Upper lobe of right lung (tissue), 1 donor: ENCODE measurements around the gene CYP39A1. TPM values are rescaled to one million over a fixed set of nuclear protein-coding genes. Genes with fewer than 3 reads are reported as not detected.

Experiments
- ATAC-seq: fragments of 200-7000 bp; cut with Tn5 transposase; one replicate; pipeline ENCODE4 v1.9.1; 2020; ENCODE audit warnings: mild to moderate bottlenecking, moderate library complexity
- DNase-seq: peaks from one replicate; pipeline ENCODE4 v3.0.0-alpha.2; 2020
- H3K27ac ChIP-seq: fragments of 200-600 bp; one replicate; pipeline ENCODE4 v1.8.0; 2022
- H3K27me3 ChIP-seq: fragments of 200-600 bp; one replicate; pipeline ENCODE4 v1.8.0; 2022; ENCODE audit warnings: mild to moderate bottlenecking
- H3K36me3 ChIP-seq: fragments of 200-600 bp; one replicate; pipeline ENCODE4 v1.8.0; 2022
- H3K4me1 ChIP-seq: fragments of 200-600 bp; one replicate; pipeline ENCODE4 v1.8.0; 2022
- H3K4me3 ChIP-seq: fragments of 200-600 bp; one replicate; pipeline ENCODE4 v1.8.0; 2022; ENCODE audit warnings: mild to moderate bottlenecking
- H3K9me3 ChIP-seq: fragments of 200-600 bp; one replicate; pipeline ENCODE4 v1.8.0; 2022
- CTCF ChIP-seq: fragments of 200-600 bp; IDR thresholded peaks from one replicate; pipeline ENCODE4 v1.8.0; 2022; ENCODE audit warnings: antibody characterized with exemption
- intact Hi-C: fragments of 100-400 bp; cut with DNase I; formaldehyde crosslinking; loops from one replicate; pipeline ENCODE4 v1.11.0; 2022
- total RNA-seq: library from RNA; stranded (reverse); fragmentation: NEBNext Ultra II Directional; extraction: Animal tissue kit (Norgen Biotek cat#: 25700); gene quantifications from one replicate; pipeline ENCODE4 v1.2.1, GENCODE V29; 2021
- donor health status: DM: no; HTN: yes; CAD: no; lungs with severe emphysema.

Gene CYP39A1
- total RNA-seq, 1 donor from 2014 or later = 7.8 TPM

- no peaks in the 10 kb centered on the region for H3K36me3 ChIP-seq
- intact Hi-C loops = no loop called here
- no peaks in the 10 kb centered on the region for H3K9me3 ChIP-seq
- H3K27ac ChIP-seq = no peak overlapping the region
- H3K4me1 ChIP-seq = no peaks in the 10 kb centered on the region
- TF ChIP-seq CTCF = no peak
- no peak overlapping the region for H3K4me3 ChIP-seq
- H3K27me3 ChIP-seq = no peaks in the 10 kb centered on the region
- DNase-seq = no peak
- ATAC-seq = no peak
These were observed 131.1 kb downstream of the CYP39A1 start for GRCh38 chr6:46521464-46521971.

DNA sequence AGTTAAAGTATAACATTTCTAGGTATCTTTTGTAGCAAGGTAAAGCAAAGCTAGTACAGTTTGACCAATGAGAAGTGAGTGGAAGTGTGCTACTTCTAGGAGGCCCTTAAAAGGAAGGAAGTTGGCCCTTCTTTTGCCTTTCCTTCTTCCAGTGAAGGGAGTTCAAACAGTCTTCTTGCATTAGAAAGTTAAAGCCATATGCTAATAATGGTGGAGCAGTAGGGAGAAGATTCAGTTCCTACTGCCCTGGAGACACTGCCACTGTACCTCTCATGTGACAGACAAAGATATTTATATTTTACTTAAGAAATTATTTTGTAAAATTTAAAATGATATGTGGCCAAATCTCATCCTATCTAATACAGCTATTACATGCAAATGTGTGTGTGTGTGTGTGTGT is 135.4 kb downstream of the CYP39A1 start:
- DNase-seq (no peak), ATAC-seq (no peak)
- H3K27ac ChIP-seq = no peak overlapping the region
- TF ChIP-seq CTCF = no peak
- no peaks in the 10 kb centered on the region for H3K9me3 ChIP-seq
- H3K36me3 ChIP-seq = no peaks in the 10 kb centered on the region
- H3K27me3 ChIP-seq = no peaks in the 10 kb centered on the region
- H3K4me3 ChIP-seq = no peak overlapping the region
- intact Hi-C loops = no loop called here
- H3K4me1 ChIP-seq = no peaks in the 10 kb centered on the region

GRCh38 chr6:46513533-46513932 is 139.1 kb downstream of the CYP39A1 start:
- intact Hi-C loops = no loop called here
- no peak for DNase-seq
- Histone ChIP-seq H3K27ac (no peak overlapping the region), H3K4me1 (peaks cover 8% of the 10 kb centered on the region), H3K27me3 (no peaks in the 10 kb centered on the region), H3K4me3 (no peak overlapping the region), H3K9me3 (no peaks in the 10 kb centered on the region), H3K36me3 (no peaks in the 10 kb centered on the region)
- no peak for ATAC-seq
- no peak for TF ChIP-seq CTCF

GRCh38 chr6:46511320-46511719 is 141.3 kb downstream of the CYP39A1 start:
- Histone ChIP-seq H3K36me3 (no peaks in the 10 kb centered on the region), H3K9me3 (no peaks in the 10 kb centered on the region), H3K4me1 (peaks cover 8% of the 10 kb centered on the region), H3K27ac (peak overlapping the region; percentile 3), H3K4me3 (no peak overlapping the region), H3K27me3 (no peaks in the 10 kb centered on the region)
- no peak for DNase-seq
- TF ChIP-seq CTCF = no peak
- intact Hi-C loops = no loop called here
- ATAC-seq = no peak

- DNase-seq (no peak), ATAC-seq (no peak)
- Histone ChIP-seq H3K9me3 (no peaks in the 10 kb centered on the region), H3K27ac (peak overlapping the region; percentile 3), H3K36me3 (no peaks in the 10 kb centered on the region), H3K4me3 (no peak overlapping the region), H3K4me1 (peaks cover 8% of the 10 kb centered on the region), H3K27me3 (no peaks in the 10 kb centered on the region)
- no peak for TF ChIP-seq CTCF
- intact Hi-C loops = no loop called here
These were observed 142.0 kb downstream of the CYP39A1 start for GRCh38 chr6:46510651-46511050.

GRCh38 chr6:46509981-46510510 is 142.6 kb downstream of the CYP39A1 start:
- Histone ChIP-seq H3K27ac (peak overlapping the region; percentile 3), H3K4me1 (peaks cover 8% of the 10 kb centered on the region), H3K27me3 (no peaks in the 10 kb centered on the region), H3K4me3 (no peak overlapping the region), H3K36me3 (no peaks in the 10 kb centered on the region), H3K9me3 (no peaks in the 10 kb centered on the region)
- TF ChIP-seq CTCF = no peak
- intact Hi-C loops = no loop called here
- ATAC-seq (no peak), DNase-seq (no peak)
